Activated CD4-positive, alpha-beta T cell treated with anti-CD3 and anti-CD28 coated beads, Interleukin-2, amount 10 ng/mL, durations not matched to agents 7 days and 5 days (primary cell): ENCODE measurements around the gene GSE1. TPM values are rescaled to one million over a fixed set of nuclear protein-coding genes. Genes with fewer than 3 reads are reported as not detected.
"Not testable (repeated sequence)": the region's sequence is repeated elsewhere in the genome, so short reads cannot be mapped to it uniquely, and the experiment has no call there.

Experiments
- CTCF ChIA-PET: fragments of 350-600 bp; sonication (Branson Sonifier 250); formaldehyde crosslinking; loops from one replicate; lab custom pipeline; 2021; ENCODE audit warnings: antibody characterized with exemption; lab: Charles Lee
- POLR2A ChIA-PET: fragments of 350-600 bp; sonication (Branson Sonifier 250); formaldehyde crosslinking; loops from one replicate; lab custom pipeline; 2021; ENCODE audit warnings: antibody characterized with exemption; lab: Charles Lee
- DNase-seq: peaks from one replicate; pipeline ENCODE4 v3.0.0-alpha.2; 2020
- H3K27ac Mint-ChIP-seq: one replicate; pipeline ENCODE4 v1.8.0; 2021; ENCODE audit warnings: mild to moderate bottlenecking, moderate library complexity, mixed read lengths
- H3K27me3 Mint-ChIP-seq: one replicate; pipeline ENCODE4 v1.8.0; 2021; ENCODE audit warnings: mixed read lengths
- H3K36me3 Mint-ChIP-seq: one replicate; pipeline ENCODE4 v1.8.0; 2021; ENCODE audit warnings: low read depth, mixed read lengths
- H3K4me1 Mint-ChIP-seq: one replicate; pipeline ENCODE4 v1.8.0; 2021; ENCODE audit warnings: mixed read lengths
- H3K4me3 Mint-ChIP-seq: one replicate; pipeline ENCODE4 v1.8.0; 2021; ENCODE audit warnings: mild to moderate bottlenecking, moderate library complexity, mixed read lengths
- H3K9me3 Mint-ChIP-seq: one replicate; pipeline ENCODE4 v1.8.0; 2021; ENCODE audit warnings: mixed read lengths
- total RNA-seq, 2 experiments: library from RNA; stranded (reverse); gene quantifications; one replicate each; pipeline ENCODE4 v1.2.3, GENCODE V29; 2021

GSE1 gene
- total RNA-seq, 2 experiments from 2014 or later, result 25.7 to 27.3 TPM

DNA sequence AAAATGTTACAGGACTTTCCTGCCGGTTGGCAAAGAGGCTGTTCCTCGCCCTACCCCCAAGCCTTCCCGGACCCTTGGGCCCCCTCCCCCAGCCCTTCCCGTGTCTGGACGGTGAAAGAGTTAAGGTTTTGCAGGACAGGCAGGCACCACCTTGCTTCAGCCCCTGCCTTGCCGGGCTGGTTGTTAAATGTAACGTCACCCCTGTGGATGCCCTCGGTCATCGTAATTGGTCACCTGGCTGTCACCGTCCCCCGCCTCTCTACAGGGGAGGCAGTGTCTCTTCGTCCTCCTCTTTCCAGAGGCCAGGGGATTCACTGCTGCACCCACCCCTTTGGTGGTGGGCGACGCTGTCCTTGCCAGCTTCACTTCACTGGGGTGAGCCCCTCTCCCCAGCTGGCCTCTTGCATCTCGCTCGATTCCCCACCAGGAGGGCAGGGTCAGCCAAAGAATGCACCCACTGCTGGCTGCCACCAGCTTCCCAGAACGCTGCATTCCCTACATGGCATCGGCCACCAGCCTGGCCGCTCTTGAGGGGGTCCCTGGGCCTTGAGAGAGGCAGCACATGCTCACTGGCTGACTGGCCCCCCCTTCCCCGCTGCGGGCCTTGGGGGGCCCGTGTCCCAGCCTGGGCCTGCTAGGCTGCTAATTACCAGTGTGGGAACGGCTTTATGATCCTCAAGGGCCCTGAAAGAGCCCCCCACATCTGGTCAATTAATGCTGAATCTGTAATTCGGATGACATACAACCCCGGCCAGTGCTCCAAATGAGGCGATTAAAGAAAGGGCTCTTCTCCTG is 25.2 kb upstream of the GSE1 start:
- H3K4me1 Mint-ChIP-seq, result peaks cover 4% of the 10 kb centered on the region
- CTCF ChIA-PET, result no interaction called here
- H3K36me3 Mint-ChIP-seq, result no peaks in the 10 kb centered on the region
- no peaks in the 10 kb centered on the region for H3K9me3 Mint-ChIP-seq
- no peak overlapping the region for H3K27ac Mint-ChIP-seq
- no peak for DNase-seq
- no peak overlapping the region for H3K4me3 Mint-ChIP-seq
- POLR2A ChIA-PET, result no interaction called here
- no peaks in the 10 kb centered on the region for H3K27me3 Mint-ChIP-seq

GRCh38 chr16:85588562-85589503 is 24.3 kb upstream of the GSE1 start:
- no peaks in the 10 kb centered on the region for H3K9me3 Mint-ChIP-seq
- ChIA-PET CTCF (no interaction called here), POLR2A (no interaction called here)
- DNase-seq, result no peak
- no peak overlapping the region for H3K27ac Mint-ChIP-seq
- H3K4me3 Mint-ChIP-seq, result no peak overlapping the region
- no peaks in the 10 kb centered on the region for H3K27me3 Mint-ChIP-seq
- no peaks in the 10 kb centered on the region for H3K4me1 Mint-ChIP-seq
- H3K36me3 Mint-ChIP-seq, result no peaks in the 10 kb centered on the region

- Mint-ChIP-seq H3K27ac (no peak overlapping the region), H3K27me3 (no peaks in the 10 kb centered on the region), H3K9me3 (no peaks in the 10 kb centered on the region), H3K4me3 (no peak overlapping the region), H3K36me3 (no peaks in the 10 kb centered on the region), H3K4me1 (no peaks in the 10 kb centered on the region)
- CTCF ChIA-PET, result no interaction called here
- POLR2A ChIA-PET, result no interaction called here
- no peak for DNase-seq
These were observed 23.2 kb upstream of the GSE1 start for GRCh38 chr16:85589688-85590505.

- H3K27ac Mint-ChIP-seq, result no peak overlapping the region
- CTCF ChIA-PET, result no interaction called here
- H3K36me3 Mint-ChIP-seq, result no peaks in the 10 kb centered on the region
- no peaks in the 10 kb centered on the region for H3K27me3 Mint-ChIP-seq
- no peak for DNase-seq
- no peak overlapping the region for H3K4me3 Mint-ChIP-seq
- H3K9me3 Mint-ChIP-seq, result no peaks in the 10 kb centered on the region
- POLR2A ChIA-PET, result no interaction called here
- no peaks in the 10 kb centered on the region for H3K4me1 Mint-ChIP-seq
These were observed 22.7 kb upstream of the GSE1 start for GRCh38 chr16:85590506-85590832.

- Mint-ChIP-seq H3K36me3 (no peaks in the 10 kb centered on the region), H3K9me3 (no peaks in the 10 kb centered on the region), H3K4me3 (no peak overlapping the region), H3K4me1 (no peaks in the 10 kb centered on the region), H3K27me3 (no peaks in the 10 kb centered on the region), H3K27ac (no peak overlapping the region)
- CTCF ChIA-PET, result interaction anchor here (0.6 kb wide), 1 partner anchor 71 kb away, joined by 3 read pairs; no protein-coding TSS in a partner anchor
- no peak for DNase-seq
- POLR2A ChIA-PET, result no interaction called here
These were observed 21.7 kb upstream of the GSE1 start for GRCh38 chr16:85591381-85591780.

- H3K27me3 Mint-ChIP-seq, H3K36me3 Mint-ChIP-seq, H3K4me3 Mint-ChIP-seq, POLR2A ChIA-PET, H3K9me3 Mint-ChIP-seq, DNase-seq, H3K27ac Mint-ChIP-seq, H3K4me1 Mint-ChIP-seq: not testable (repeated sequence)
- CTCF ChIA-PET, result interaction anchor here (0.6 to 1.5 kb wide), 2 partner anchors 17 to 128 kb away, joined by 3 read pairs; no protein-coding TSS in a partner anchor
These were observed 20.8 kb upstream of the GSE1 start for GRCh38 chr16:85592277-85592676.

DNA sequence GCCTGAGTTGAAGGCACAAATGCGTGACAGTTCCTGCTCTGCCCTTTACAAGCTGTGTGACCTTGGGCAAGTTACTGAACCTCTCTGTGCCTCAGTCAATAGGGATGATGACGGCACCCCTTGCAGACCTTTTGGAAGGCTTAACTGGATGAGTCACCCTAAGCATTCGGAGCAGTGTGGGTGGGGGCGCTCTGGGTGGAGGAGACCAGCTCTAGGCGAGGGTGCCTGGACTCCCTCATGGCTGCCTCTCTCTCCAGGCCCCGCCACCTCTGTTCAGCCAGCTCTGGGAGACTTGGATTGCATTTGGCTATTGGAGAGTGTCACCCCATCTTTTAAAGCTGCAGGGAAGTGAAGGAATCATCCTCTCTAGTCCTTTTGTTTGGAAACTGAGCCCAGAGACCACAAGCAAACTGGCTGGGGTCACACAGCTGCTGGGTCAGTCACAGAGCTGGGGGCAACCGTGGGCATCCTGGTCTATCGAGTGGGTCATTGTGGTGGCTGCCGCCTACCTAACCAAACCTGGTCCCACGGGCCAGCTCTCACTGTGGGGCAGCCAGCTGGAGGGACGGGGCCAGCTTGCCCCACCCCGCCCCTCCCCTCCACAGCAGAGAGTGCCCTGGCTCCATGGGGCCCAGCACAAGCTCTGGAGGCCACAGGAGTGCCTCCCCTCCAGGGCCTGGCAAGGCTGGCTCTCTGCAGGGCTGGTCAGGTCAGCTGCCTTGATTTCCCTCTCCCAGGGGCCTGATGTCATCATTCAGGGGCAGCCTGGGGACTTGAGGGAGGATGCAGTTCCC is 20.2 kb upstream of the GSE1 start:
- Mint-ChIP-seq H3K27ac (no peak overlapping the region), H3K9me3 (no peaks in the 10 kb centered on the region), H3K4me3 (no peak overlapping the region), H3K4me1 (no peaks in the 10 kb centered on the region), H3K27me3 (no peaks in the 10 kb centered on the region), H3K36me3 (no peaks in the 10 kb centered on the region)
- ChIA-PET POLR2A (no interaction called here), CTCF (interaction anchor here (0.6 to 1.5 kb wide), 4 partner anchors 16 to 129 kb away, joined by 3 to 4 read pairs (median 3); no protein-coding TSS in a partner anchor)
- DNase-seq, result no peak

DNA sequence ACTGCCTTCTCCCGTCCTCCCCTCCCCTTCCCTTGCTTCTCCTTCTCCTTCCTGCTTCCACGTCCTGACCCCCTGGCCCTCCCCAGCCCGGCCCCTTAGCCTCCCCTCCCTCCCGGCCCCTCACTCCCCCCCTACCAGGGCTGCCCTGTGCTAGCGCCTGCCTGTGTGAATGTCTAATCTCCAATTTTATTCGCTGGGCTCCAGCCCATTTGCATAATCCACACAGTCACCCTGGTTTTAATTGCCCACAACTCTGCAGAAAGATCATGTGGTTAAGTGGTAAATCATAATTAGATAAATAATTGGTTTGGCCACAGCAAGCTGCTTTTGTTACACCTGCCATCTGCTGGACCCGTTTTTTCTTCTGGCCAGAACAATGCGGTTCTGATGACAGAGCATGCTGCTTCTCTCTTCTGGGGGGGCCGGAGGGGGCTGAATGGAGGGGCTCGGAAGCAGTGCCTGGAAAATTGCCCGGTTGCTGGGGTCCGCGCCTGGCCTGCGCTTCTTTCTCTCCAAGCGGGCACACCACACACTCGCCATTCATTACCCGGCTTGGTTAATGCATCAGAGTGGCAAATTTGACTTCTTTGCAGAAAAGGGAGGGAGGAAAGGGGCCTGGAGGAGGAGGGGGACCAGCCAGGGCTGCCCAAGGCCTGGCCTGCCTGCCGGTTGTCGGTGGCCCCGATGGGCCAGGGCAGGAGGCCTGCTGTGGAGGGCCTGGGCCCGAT is 19.5 kb upstream of the GSE1 start:
- CTCF ChIA-PET, result interaction anchor here (1.1 kb wide), 1 partner anchor 30 kb away, joined by 3 read pairs; no protein-coding TSS in a partner anchor
- POLR2A ChIA-PET, result no interaction called here
- Mint-ChIP-seq H3K27me3 (no peaks in the 10 kb centered on the region), H3K4me1 (no peaks in the 10 kb centered on the region), H3K36me3 (no peaks in the 10 kb centered on the region), H3K9me3 (no peaks in the 10 kb centered on the region), H3K4me3 (no peak overlapping the region), H3K27ac (no peak overlapping the region)
- no peak for DNase-seq

GRCh38 chr16:85594273-85594977 is 18.7 kb upstream of the GSE1 start:
- H3K27ac Mint-ChIP-seq, result no peak overlapping the region
- no peaks in the 10 kb centered on the region for H3K9me3 Mint-ChIP-seq
- H3K4me1 Mint-ChIP-seq, result no peaks in the 10 kb centered on the region
- POLR2A ChIA-PET, result no interaction called here
- CTCF ChIA-PET, result interaction anchor here (1.1 kb wide), 1 partner anchor 31 kb away, joined by 3 read pairs; no protein-coding TSS in a partner anchor
- H3K36me3 Mint-ChIP-seq, result no peaks in the 10 kb centered on the region
- no peaks in the 10 kb centered on the region for H3K27me3 Mint-ChIP-seq
- no peak overlapping the region for H3K4me3 Mint-ChIP-seq
- no peak for DNase-seq

- POLR2A ChIA-PET, result no interaction called here
- CTCF ChIA-PET, result no interaction called here
- DNase-seq, result no peak
- no peaks in the 10 kb centered on the region for H3K27me3 Mint-ChIP-seq
- no peak overlapping the region for H3K4me3 Mint-ChIP-seq
- H3K9me3 Mint-ChIP-seq, result no peaks in the 10 kb centered on the region
- no peaks in the 10 kb centered on the region for H3K4me1 Mint-ChIP-seq
- no peaks in the 10 kb centered on the region for H3K36me3 Mint-ChIP-seq
- no peak overlapping the region for H3K27ac Mint-ChIP-seq
These were observed 18.0 kb upstream of the GSE1 start for GRCh38 chr16:85594978-85595661.
